ENCODE results near the gene CDK2.

Gene CDK2

DNA sequence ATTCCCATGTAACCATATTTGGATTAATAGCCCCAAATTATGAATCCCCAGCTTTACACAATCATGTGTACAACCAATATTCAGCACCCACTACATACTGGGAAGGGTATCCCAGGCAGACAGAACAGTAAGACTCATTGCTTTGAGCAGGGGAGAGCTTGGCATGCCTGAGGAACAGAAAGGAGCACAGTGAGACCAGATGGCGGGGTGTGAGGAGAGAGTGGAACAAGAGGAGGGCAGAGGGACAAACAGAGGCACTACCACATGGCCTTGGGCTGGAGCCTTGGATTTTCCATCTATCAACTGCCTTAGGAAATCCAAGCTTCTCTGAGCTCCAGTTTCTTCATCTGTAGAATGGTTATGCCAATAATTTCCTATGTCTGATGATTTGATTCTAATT lies 31.9 kb upstream of the CDK2 start:
- no peak for DNase-seq
- in situ Hi-C loops (cut with MboI; ENCODE audit: low pct_unique_long_range_greater_than_20kb, low sequenced_read_pairs), result no loop called here

DNA sequence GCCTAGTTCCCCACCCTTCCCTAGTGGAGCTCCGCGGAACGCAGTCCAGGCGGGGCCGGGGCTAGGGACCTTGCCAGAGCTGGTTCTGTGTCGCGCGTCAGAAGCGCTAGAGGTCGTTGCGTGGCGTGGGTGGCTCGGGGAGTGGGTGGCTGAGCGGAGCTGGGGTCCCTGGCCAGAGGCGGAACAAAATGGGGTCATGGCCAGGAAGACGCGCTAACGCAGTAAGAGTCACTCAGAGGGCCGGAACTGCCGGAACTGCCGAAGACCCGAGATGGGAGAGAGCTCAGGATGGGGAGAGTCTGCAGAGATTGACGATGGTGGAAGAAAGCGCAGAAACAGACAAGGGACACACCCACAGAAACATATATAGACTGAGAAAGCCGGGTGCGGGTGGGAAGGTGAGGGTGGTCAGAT lies 30.9 kb upstream of the CDK2 start:
- in situ Hi-C loops (cut with MboI; ENCODE audit: low pct_unique_long_range_greater_than_20kb, low sequenced_read_pairs), result no loop called here

DNA sequence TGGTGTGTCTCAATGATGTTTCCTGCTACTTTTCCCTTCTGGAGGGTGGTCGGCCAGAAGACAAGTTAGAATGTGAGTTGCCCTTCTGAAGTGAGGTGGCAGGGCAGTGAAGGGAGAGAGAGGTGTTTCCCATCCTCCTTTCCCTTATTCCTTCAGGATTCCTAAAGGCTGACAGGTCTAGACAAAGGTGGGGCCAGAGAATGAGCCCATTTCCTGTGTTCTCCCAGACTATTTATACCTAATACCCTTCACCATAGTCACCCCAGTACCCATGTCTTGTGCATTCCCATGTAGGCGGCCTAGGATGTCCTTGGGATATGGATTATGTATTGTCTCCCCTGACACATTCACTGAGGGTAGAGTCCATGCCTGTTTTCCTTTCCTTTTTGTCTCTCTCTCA lies 28.6 kb upstream of the CDK2 start:
- DNase-seq, result no peak
- in situ Hi-C loops (cut with MboI; ENCODE audit: low pct_unique_long_range_greater_than_20kb, low sequenced_read_pairs), result no loop called here

More for the DNA sequence above, 30.9 kb upstream of the CDK2 start:
- DNase-seq, result no peak

DNA sequence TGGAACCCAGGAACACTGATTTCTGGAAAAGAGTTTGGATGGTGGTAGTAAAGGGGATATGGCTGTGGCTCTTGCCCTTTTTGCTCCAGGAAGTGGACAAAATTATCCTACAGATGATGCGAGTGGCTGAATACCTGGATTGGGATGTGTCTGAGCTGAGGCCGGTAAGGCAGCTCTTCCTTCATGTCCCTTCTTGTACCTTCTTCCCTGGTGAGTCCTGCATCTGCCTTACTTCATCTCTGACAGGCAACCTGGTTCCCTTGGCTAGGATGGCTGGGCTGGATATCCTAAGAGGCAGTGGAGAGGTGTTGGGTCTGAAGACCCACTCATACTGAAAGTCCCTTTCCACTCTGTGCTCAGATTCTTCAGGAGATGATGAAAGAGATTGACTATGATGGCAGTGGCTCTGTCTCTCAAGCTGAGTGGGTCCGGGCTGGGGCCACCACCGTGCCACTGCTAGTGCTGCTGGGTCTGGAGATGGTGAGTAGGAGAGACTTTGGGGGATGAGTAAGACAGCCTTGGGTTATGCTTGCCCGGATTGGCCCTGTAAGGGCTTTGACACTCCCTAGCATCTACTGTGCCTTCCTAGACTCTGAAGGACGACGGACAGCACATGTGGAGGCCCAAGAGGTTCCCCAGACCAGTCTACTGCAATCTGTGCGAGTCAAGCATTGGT lies 27.7 kb upstream of the CDK2 start:
- in situ Hi-C loops (cut with MboI; ENCODE audit: low pct_unique_long_range_greater_than_20kb, low sequenced_read_pairs), result no loop called here
- no peak for DNase-seq

DNA sequence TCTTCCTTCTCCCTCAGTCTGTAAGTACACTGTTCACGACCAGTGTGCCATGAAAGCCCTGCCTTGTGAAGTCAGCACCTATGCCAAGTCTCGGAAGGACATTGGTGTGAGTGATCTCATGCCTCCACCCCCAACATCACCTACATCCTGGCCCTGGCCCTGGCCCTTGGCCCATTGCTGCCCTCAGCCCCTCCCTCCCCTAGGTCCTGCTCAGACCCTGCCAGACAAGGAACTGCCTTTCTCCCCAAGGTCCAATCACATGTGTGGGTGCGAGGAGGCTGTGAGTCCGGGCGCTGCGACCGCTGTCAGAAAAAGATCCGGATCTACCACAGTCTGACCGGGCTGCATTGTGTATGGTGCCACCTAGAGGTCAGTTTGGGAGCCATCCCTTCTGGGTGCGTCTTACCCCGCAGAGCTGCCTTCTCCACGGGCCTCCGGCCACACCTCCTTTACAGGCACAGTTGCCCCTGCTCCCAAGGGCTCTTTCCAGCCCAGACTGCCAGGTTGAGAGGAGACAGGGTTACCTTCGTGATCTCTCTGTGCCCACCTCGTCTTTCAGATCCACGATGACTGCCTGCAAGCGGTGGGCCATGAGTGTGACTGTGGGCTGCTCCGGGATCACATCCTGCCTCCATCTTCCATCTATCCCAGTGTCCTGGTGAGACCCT lies 26.4 kb upstream of the CDK2 start:
- in situ Hi-C loops (cut with MboI; ENCODE audit: low pct_unique_long_range_greater_than_20kb, low sequenced_read_pairs), result no loop called here
- peak; percentile 88 for DNase-seq

DNA sequence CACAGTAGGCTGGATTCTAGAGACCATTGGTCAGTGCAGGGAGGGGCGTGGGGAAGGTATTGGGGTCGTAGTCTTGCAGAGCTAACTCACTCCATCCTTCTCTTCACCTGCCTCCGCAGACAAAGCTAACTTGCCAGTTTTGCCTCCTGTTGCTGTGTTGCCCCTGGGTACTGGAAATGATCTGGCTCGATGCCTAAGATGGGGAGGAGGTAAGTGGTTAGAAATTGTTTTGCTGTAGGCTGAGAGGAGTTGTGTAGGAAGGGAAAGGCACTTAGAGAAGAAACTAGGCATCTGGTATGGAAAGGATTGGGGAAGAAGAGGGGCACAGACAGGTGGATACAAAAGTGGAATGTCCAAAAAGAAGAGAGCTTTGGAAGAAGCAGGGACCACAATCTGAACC lies 24.6 kb upstream of the CDK2 start:
- DNase-seq, result no peak
- in situ Hi-C loops (cut with MboI; ENCODE audit: low pct_unique_long_range_greater_than_20kb, low sequenced_read_pairs), result no loop called here

DNA sequence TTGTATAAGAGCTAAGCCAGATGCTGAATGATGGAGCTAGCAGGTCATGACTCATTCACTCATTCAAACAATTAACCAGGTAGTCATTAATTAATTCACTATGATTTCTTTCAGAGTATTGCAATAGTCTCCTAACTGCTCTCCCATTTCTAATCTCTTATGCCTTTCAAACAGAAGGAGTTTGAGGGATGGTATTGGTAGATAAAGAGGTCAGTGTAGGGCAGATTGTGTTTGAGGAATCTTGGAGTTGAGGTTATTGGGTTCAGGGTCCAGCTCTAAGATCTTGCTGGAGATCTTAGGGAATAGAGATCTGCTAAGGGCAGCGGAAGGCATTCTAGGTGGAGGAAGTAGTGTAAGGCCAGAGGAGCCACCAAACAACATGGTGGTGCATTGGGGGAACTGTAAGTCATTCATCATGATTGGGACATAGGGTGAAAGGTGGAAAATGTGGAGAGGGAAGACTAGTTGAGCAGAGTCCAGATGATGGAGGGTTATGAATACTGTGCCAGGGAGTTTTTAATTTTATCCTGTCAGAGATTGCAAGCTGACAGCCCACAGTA lies 24.0 kb upstream of the CDK2 start:
- no peak for DNase-seq
- in situ Hi-C loops (cut with MboI; ENCODE audit: low pct_unique_long_range_greater_than_20kb, low sequenced_read_pairs), result no loop called here

DNA sequence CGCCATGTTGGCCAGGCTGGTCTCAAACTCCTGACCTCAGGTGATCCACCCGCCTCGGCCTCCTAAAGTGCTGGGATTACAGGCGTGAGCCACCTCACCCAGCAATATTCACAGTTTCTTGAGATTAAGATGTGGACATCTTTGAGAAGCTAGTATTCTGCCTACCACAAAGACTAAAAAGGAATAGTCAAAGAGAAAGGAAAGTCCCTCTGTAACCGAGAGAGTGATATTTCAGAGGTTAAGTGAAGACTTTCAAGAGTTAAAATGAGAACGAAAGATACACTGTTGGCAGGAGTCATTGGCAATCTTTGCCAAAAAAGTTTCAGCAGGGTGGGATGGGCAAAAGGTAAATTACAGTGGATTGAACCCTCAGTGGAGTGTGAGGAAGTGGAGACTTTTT lies 20.1 kb upstream of the CDK2 start:
- no peak for DNase-seq
- in situ Hi-C loops (cut with MboI; ENCODE audit: low pct_unique_long_range_greater_than_20kb, low sequenced_read_pairs), result no loop called here

DNA sequence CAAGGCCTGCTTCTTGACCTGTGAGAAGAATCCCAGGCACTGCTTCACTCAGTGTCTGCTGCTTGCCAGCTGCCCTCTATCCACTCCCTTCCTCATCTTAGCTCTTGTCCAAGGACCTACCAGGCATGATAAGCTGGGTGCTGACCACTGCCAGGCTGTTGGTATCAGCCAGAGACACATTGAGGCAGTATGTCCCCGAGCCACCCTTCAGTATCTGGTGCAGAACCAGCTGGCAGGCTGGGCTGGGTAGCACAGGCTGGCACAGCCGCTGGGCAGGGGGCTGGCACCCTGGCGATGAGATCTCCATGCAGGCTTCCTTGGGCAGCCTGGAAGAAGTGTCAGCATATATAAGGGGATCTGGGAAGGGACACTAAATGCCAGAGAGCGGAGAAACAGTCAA lies 11.3 kb upstream of the CDK2 start:
- in situ Hi-C loops (cut with MboI; ENCODE audit: low pct_unique_long_range_greater_than_20kb, low sequenced_read_pairs), result no loop called here
- DNase-seq, result no peak

DNA sequence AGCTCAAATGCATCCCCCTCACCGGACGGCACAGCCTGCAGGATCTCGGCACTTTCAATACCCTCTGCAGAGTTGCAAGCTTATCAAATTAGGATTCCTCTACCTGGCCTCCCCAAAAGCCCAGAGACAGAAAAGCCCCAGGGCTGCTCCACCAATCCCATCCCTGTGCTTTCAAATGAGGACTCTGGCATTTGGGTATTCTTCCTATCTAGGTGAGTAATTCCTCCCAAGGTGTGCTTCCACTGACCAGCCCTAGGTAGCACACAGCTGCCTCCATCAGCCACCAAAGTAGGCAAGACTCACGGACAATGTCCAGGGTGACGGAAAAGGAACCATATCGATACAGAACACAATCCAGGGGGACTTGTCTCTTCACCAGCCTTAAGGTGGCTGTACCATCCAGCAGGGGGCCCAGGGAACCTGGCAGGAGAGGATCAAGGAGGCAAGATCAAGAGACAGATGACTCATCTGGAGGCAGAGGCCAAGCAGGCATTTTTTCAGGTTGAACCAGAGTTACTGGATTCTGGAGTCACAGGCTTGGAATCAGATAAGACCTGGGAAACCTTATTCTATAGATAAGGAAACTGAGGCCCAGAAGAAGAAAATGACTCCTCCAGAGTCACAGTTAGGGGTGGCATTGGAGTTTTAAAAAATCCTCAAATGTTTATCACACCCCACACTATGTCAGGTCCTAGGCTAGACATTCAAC lies 10.7 kb upstream of the CDK2 start:
- peak; percentile 46 for DNase-seq
- in situ Hi-C loops (cut with MboI; ENCODE audit: low pct_unique_long_range_greater_than_20kb, low sequenced_read_pairs), result no loop called here

DNA sequence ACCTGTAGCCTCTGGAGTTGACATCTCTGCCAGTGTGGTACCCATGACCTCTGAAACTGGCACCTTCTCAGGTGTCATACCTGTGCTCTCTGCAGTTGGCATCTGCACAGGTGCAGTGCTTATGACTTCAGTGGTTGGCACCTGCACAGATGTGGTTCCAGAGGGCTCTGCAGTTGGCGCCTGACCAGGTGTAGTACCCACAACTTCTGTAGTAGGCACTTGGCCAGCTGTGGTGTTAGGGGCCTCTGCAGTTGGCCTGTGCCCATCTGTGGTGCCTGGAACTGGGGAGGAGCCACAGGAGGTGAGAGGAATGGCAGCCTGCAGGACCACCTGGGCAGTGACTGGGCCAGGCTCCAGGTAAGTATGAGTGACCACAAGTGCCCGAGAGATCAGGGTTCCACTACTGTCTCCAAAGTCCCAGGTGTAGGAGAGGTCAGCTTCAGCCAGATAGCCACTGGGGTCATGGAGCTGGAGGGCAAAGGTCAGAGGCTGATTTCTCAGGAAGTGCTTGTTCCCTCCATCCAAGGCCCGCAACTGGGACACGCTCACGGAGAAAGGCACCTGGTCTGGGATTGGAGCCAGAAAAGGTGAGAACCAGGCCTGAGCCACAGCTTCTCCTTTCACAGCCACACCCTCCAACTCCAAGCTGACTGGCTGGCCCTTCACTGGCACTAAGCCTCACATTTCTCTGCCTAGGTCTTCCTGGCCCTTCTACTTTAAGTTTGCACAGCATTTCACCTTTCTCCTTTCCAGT lies 9.3 kb upstream of the CDK2 start:
- DNase-seq, result no peak
- in situ Hi-C loops (cut with MboI; ENCODE audit: low pct_unique_long_range_greater_than_20kb, low sequenced_read_pairs), result no loop called here

DNA sequence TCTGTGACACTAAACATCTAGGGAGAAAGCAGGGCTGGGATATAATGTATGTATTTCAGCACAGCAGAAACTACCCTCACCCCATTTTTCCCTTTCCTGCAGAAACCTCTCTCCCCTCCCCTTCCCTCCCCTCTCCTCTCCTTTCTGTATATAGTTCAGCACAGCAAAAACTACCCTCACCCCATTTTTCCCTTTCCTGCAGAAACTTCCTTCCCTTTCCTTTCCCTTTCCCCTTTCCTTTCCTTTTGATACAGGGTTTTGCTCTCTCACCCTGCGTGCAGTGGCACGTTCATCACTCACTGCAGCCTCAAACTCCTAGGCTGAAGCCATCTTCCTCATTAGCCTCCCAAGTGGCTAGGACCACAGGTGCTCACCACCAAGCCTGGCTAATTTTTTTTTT lies 2.9 kb upstream of the CDK2 start:
- in situ Hi-C loops (cut with MboI; ENCODE audit: low pct_unique_long_range_greater_than_20kb, low sequenced_read_pairs), result no loop called here
- no peak for DNase-seq

DNA sequence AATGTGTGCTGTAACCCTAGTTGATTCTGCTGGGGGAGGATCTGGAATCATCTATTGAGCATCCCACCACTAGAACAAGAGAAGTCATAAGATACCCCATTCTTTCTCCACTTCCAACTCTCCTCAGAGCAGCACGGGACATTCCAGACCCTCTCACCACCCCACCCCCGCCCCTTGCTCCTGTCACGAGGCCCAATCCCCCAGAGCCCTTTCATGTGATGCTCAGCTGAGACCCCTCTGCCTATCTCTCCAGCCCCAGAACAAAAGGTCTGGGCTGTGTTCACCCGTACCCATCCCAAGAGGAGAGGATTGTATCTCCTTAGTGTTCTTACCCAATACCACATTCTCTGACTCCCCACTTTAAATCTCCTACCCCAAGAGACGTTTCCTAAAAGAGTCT lies 1.4 kb upstream of the CDK2 start:
- DNase-seq, result no peak
- in situ Hi-C loops (cut with MboI; ENCODE audit: low pct_unique_long_range_greater_than_20kb, low sequenced_read_pairs), result no loop called here

DNA sequence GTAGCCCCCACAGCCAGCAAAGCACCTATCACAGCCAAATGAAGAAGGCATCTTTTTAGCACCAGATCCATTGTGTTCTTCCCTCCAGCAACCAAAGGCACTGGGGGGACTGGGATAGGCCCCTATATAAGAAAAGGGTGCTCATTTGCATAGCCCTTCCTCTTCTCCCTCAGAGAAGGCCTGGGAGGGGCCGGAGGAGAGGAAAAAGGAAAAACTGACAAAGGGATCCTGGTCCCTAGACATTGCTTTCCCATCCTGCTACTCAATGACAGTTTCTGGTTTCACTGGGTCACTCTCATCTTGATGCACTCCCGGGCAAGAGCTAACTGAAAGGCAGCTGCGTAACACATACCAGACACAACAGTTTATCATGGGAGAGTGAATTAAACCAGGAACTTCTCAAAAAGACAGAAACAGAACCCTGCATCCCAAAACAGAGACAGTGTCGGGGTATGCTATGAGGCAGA lies 656 bp upstream of the CDK2 start, which contains the start of gene PMEL:
TSS of gene PMEL (minus strand) at position 102 of the 467 bp plus-strand sequence. CDS start at position 71, 31 bp downstream.
- DNase-seq, result peak; percentile 26
- in situ Hi-C loops (cut with MboI; ENCODE audit: low pct_unique_long_range_greater_than_20kb, low sequenced_read_pairs), result no loop called here

DNA sequence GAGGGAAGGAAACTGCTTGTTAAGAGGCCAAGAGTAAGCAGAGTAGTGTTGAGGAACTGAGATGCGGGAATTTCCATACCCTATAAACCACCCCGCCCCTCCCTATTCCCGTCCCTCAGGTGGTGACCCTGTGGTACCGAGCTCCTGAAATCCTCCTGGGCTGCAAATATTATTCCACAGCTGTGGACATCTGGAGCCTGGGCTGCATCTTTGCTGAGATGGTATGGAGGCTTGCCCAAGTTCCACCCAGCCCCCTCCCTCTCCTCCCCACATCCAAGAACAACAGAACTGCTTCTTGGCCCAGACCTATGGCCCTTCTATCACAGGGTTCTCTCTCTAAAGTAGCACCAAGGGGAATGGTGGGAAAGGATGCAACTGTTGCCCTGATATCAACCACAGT lies 2.7 kb downstream of the CDK2 start:
- in situ Hi-C loops (cut with MboI; ENCODE audit: low pct_unique_long_range_greater_than_20kb, low sequenced_read_pairs), result no loop called here
- DNase-seq, result no peak

DNA sequence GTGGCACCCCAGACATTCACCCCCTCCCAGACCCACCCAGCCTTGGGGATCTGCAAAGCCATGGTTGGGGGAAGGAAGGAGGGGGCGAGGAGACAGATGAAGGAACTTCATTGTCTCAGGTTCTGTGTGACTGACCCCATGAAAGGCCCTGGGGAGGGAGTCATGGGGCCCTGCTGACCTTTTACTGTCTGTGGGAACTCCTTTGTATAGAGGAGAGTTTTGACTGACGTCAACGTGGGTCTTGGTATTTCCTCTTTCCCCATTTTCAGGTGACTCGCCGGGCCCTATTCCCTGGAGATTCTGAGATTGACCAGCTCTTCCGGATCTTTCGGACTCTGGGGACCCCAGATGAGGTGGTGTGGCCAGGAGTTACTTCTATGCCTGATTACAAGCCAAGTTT lies 4.1 kb downstream of the CDK2 start:
- DNase-seq, result no peak
- in situ Hi-C loops (cut with MboI; ENCODE audit: low pct_unique_long_range_greater_than_20kb, low sequenced_read_pairs), result no loop called here

DNA sequence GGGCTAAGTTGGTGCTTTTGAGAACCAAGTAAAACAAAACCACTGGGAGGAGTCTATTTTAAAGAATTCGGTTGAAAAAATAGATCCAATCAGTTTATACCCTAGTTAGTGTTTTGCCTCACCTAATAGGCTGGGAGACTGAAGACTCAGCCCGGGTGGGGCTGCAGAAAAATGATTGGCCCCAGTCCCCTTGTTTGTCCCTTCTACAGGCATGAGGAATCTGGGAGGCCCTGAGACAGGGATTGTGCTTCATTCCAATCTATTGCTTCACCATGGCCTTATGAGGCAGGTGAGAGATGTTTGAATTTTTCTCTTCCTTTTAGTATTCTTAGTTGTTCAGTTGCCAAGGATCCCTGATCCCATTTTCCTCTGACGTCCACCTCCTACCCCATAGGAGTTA lies 5.4 kb downstream of the CDK2 start:
- in situ Hi-C loops (cut with MboI; ENCODE audit: low pct_unique_long_range_greater_than_20kb, low sequenced_read_pairs), result no loop called here
- DNase-seq, result no peak

DNA sequence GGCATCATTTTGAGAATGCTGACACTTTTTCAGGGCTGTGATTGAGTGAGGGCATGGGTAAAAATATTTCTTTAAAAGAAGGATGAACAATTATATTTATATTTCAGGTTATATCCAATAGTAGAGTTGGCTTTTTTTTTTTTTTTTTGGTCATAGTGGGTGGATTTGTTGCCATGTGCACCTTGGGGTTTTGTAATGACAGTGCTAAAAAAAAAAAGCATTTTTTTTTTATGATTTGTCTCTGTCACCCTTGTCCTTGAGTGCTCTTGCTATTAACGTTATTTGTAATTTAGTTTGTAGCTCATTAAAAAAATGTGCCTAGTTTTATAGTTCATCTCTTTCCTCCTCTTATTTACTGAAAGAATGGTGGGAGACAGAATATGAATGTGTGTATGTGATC lies 5.8 kb downstream of the CDK2 start:
- DNase-seq, result no peak
- in situ Hi-C loops (cut with MboI; ENCODE audit: low pct_unique_long_range_greater_than_20kb, low sequenced_read_pairs), result no loop called here

DNA sequence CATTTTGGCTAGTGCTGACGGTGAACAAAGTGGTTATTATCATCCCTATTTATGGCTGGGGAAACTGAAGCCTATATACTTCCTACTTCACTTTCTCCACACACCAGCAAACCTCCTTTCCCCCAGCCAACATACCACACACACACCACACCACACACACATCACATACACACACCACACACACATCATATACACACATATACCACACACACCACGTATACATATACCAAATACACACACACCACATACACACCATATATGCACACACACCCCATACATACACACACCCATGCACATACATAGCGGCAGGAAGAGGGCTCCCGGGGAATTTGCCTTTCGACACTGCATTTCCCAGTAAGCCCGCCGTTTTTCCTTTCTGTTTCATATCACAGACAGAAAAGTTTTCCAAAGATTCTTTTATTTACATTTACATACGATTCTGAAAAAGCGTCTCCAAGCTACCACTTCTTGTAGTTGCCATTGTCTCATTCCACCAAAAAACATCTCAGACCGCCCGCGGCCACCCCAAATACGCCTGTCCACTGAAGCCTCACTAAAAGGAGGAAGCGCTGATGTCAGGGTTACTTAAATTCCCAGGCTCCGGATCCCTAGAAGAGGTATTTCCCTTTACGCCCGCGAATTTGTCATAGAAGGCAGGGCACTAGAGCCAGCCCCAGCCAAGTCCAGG lies 6.4 kb downstream of the CDK2 start:
- in situ Hi-C loops (cut with MboI; ENCODE audit: low pct_unique_long_range_greater_than_20kb, low sequenced_read_pairs), result no loop called here

More for the DNA sequence above, 6.4 kb downstream of the CDK2 start:
- no peak for DNase-seq

All from KBM-7 (cell line).